ENCODE measurements around the gene FGF9.

DNA sequence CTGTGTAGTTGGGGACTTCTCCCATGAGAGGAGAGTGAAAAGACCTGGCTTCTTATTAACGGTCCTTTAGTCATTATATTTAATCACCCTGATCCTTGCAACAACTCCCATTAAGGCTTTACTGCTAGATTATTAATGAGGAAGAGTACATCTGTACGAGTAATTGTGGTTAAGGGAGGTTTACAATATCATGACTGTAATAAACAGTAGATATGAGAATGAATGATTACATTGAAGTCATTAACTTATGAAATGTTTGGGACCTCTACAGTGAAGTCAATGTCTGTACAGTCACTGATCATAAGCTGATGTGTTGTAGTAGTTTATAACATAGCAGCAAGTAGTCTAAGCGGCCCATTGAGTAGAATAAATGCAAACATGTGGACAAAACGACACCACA is 24.7 kb downstream of the FGF9 start:
- TF ChIP-seq EP300 (IDR thresholded peaks at IDR 0.05; ENCODE audit: borderline replicate concordance in 1 of 2, low read depth in 2 of 2, low read length in 2 of 2) (no peak), RFX5 (IDR thresholded peaks at IDR 0.05; ENCODE audit: borderline replicate concordance, low read depth, low read length) (no peak), CTCF (IDR thresholded peaks at IDR 0.05; ENCODE audit: control extremely low read depth in 1 of 3, insufficient read depth in 1 of 3, low read depth in 1 of 3, low read length in 3 of 3) (no peak)

Data from H1 (cell line).